CD4-positive, alpha-beta T cell (primary cell): ENCODE data around the gene VAPB. TPM values are rescaled to one million over a fixed set of nuclear protein-coding genes. Genes with fewer than 3 reads are reported as not detected.

Experiments used
- ATAC-seq: fragments of 200-7000 bp; cut with Tn5 transposase; one replicate; pipeline ENCODE4 v1.10.0; 2022; ENCODE audit warnings: mild to moderate bottlenecking; ENCODE audit not compliant: poor library complexity
- CTCF ChIA-PET: fragments of 350-600 bp; sonication (Branson Sonifier 250); formaldehyde crosslinking; loops from one replicate; lab custom pipeline; 2021; ENCODE audit warnings: antibody characterized with exemption, inconsistent platforms; lab: Charles Lee
- POLR2A ChIA-PET: fragments of 350-600 bp; sonication (Branson Sonifier 250); formaldehyde crosslinking; loops from one replicate; lab custom pipeline; 2021; ENCODE audit warnings: antibody characterized with exemption, inconsistent platforms; lab: Charles Lee
- DNase-seq, 14 experiments: peaks; one replicate each; pipeline ENCODE4 v3.0.0-alpha.2; 2013 to 2020; ENCODE audit warnings: mixed read lengths in 2 of 14
- H3K27ac ChIP-seq, 2 donors: one replicate each; pipeline versions ENCODE4 v1.5.1 to v1.7.0; 2013; ENCODE audit warnings: low read length in 2 of 2, low read depth in 1 of 2, mild to moderate bottlenecking in 1 of 2
- H3K27me3 ChIP-seq, 2 experiments: 1 replicate in 1 of 2; 2 replicates in 1 of 2; pipeline versions ENCODE4 v1.6.1 to v1.7.0; 2013; ENCODE audit warnings: low read length in 2 of 2, control low read depth in 1 of 2, mild to moderate bottlenecking in 1 of 2, moderate library complexity in 1 of 2; ENCODE audit not compliant: insufficient read depth in 2 of 2, control insufficient read depth in 1 of 2
- H3K36me3 ChIP-seq: one replicate; pipeline ENCODE4 v1.6.1; 2013; ENCODE audit warnings: low read length, control low read depth; ENCODE audit not compliant: insufficient read depth
- H3K4me1 ChIP-seq: one replicate; pipeline ENCODE4 v1.6.1; 2013; ENCODE audit warnings: low read length, control low read depth; ENCODE audit not compliant: insufficient read depth
- H3K4me3 ChIP-seq: one replicate; pipeline ENCODE4 v1.5.1; 2013; ENCODE audit warnings: mild to moderate bottlenecking, low read length, moderate library complexity
- H3K9me3 ChIP-seq, 2 experiments: 1 replicate in 1 of 2; 2 replicates in 1 of 2; pipeline versions ENCODE4 v1.6.1 to v1.7.0; 2013; ENCODE audit warnings: low read length in 2 of 2, mild to moderate bottlenecking in 2 of 2, control low read depth in 1 of 2, moderate library complexity in 1 of 2; ENCODE audit not compliant: control insufficient read depth in 1 of 2, insufficient read depth in 1 of 2
- H3K27ac Mint-ChIP-seq: one replicate; pipeline ENCODE4 v1.8.0; 2020; ENCODE audit warnings: mixed read lengths
- H3K27me3 Mint-ChIP-seq: one replicate; pipeline ENCODE4 v1.8.0; 2021; ENCODE audit warnings: mixed read lengths
- H3K36me3 Mint-ChIP-seq: one replicate; pipeline ENCODE4 v1.8.0; 2021; ENCODE audit warnings: low read depth, mixed read lengths
- H3K4me1 Mint-ChIP-seq: one replicate; pipeline ENCODE4 v1.8.0; 2021; ENCODE audit warnings: low read depth, mixed read lengths
- H3K4me3 Mint-ChIP-seq: one replicate; pipeline ENCODE4 v1.8.0; 2020; ENCODE audit warnings: mild to moderate bottlenecking, mixed read lengths
- H3K9me3 Mint-ChIP-seq: one replicate; pipeline ENCODE4 v1.8.0; 2020; ENCODE audit warnings: mixed read lengths
- CTCF ChIP-seq: fragments of 200-600 bp; IDR thresholded peaks from one replicate; pipeline ENCODE4 v1.8.0; 2022; ENCODE audit warnings: antibody characterized with exemption, mild to moderate bottlenecking
- intact Hi-C, 2 experiments: fragments of 100-400 bp; cut with DNase I in 1 of 2; cut with micrococcal nuclease in 1 of 2; formaldehyde crosslinking; loops; one replicate each; pipeline versions ENCODE4 v1.15.1 to v1.9.0; 2023 to 2025; cut with DNase I, micrococcal nuclease
- total RNA-seq, 174 experiments: library from RNA in 2 of 174; stranded (reverse) in 2 of 174; gene quantifications; one replicate each; pipeline ENCODE4 v1.2.3 and lab custom pipeline; 2021 to 2026

The VAPB gene
- total RNA-seq, 2 experiments from 2014 or later, result 25.2 to 29.4 TPM

- no peak for DNase-seq
- no peak overlapping the region for H3K4me3 ChIP-seq
- intact Hi-C loops, result no loop called here
- no peaks in the 10 kb centered on the region for H3K4me1 ChIP-seq
- POLR2A ChIA-PET, result no interaction called here
- CTCF ChIA-PET, result no interaction called here
- Mint-ChIP-seq H3K27me3 (no peaks in the 10 kb centered on the region), H3K4me3 (no peak overlapping the region), H3K36me3 (peaks cover 54% of the 10 kb centered on the region), H3K27ac (no peak overlapping the region), H3K4me1 (peaks cover 43% of the 10 kb centered on the region), H3K9me3 (no peaks in the 10 kb centered on the region)
- no peaks in the 10 kb centered on the region for H3K9me3 ChIP-seq
- H3K27ac ChIP-seq, result no peak overlapping the region
- no peak for TF ChIP-seq CTCF
- no peaks in the 10 kb centered on the region for H3K27me3 ChIP-seq
- ATAC-seq, result no peak
- H3K36me3 ChIP-seq, result peaks cover 15% of the 10 kb centered on the region
These were observed 42.1 kb downstream of the VAPB start for GRCh38 chr20:58431134-58431533.

- POLR2A ChIA-PET, result no interaction called here
- intact Hi-C loops, result no loop called here
- H3K4me3 ChIP-seq, result no peak overlapping the region
- no peak for TF ChIP-seq CTCF
- no peaks in the 10 kb centered on the region for H3K27me3 ChIP-seq
- CTCF ChIA-PET, result interaction anchor here (0.6 kb wide), 2 partner anchors 47 to 157 kb away, joined by 3 to 4 read pairs; no protein-coding TSS in a partner anchor
- Mint-ChIP-seq H3K36me3 (peaks cover 62% of the 10 kb centered on the region), H3K27me3 (no peaks in the 10 kb centered on the region), H3K9me3 (no peaks in the 10 kb centered on the region), H3K27ac (peak overlapping the region; percentile 56), H3K4me3 (no peak overlapping the region), H3K4me1 (peaks cover 45% of the 10 kb centered on the region)
- DNase-seq (no peak), ATAC-seq (no peak)
- H3K27ac ChIP-seq, result no peak overlapping the region
- no peaks in the 10 kb centered on the region for H3K4me1 ChIP-seq
- peaks cover 15% of the 10 kb centered on the region for H3K36me3 ChIP-seq
- H3K9me3 ChIP-seq, result no peaks in the 10 kb centered on the region
These were observed 43.3 kb downstream of the VAPB start for GRCh38 chr20:58432186-58432954.

- no peaks in the 10 kb centered on the region for H3K27me3 Mint-ChIP-seq
- intact Hi-C loops, result no loop called here
- no peak overlapping the region for H3K4me3 Mint-ChIP-seq
- Histone ChIP-seq H3K36me3 (peaks cover 15% of the 10 kb centered on the region), H3K9me3 (no peaks in the 10 kb centered on the region), H3K27ac (no peak overlapping the region), H3K4me3 (no peak overlapping the region), H3K27me3 (no peaks in the 10 kb centered on the region), H3K4me1 (no peaks in the 10 kb centered on the region)
- no peak for DNase-seq
- CTCF ChIA-PET, result interaction anchor here (0.6 kb wide), 1 partner anchor 158 kb away, joined by 4 read pairs; no protein-coding TSS in a partner anchor
- peak overlapping the region; percentile 47 for H3K27ac Mint-ChIP-seq
- no peak for TF ChIP-seq CTCF
- POLR2A ChIA-PET, result interaction anchor here (1.6 kb wide), 1 partner anchor 44 kb away, joined by 4 read pairs; the partner anchor contains the start of gene VAPB
- H3K36me3 Mint-ChIP-seq, result peaks cover 69% of the 10 kb centered on the region
- no peak for ATAC-seq
- H3K9me3 Mint-ChIP-seq, result no peaks in the 10 kb centered on the region
- peaks cover 51% of the 10 kb centered on the region for H3K4me1 Mint-ChIP-seq
These were observed 44.1 kb downstream of the VAPB start for GRCh38 chr20:58433029-58433647.
